ENCODE results near the gene BDP1.
"Not testable (repeated sequence)": the region's sequence is repeated elsewhere in the genome, so short reads cannot be mapped to it uniquely, and the experiment has no call there.

The BDP1 gene

DNA sequence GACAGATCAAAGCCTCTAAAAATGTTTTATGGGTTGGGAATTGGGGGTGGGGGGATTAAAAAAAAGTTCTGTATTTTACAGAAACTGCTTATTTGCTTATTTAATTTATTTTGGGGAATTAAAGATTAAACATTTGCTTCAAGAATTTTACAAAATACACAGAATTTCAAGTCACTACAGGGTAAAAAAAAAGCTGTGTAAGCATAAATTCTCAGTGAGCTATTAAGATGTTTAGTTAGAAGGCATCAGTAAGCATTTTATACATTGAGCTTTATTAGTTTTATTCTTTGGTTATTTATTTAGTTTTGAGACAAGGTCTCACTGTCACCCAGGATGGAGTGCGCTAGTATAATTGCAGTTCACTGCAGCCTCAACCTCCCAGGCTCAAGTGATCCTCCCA is 5.2 kb downstream of the BDP1 start:
- DNase-seq (ENCODE audit: low read depth) = no peak

- no peak for DNase-seq (ENCODE audit: low read depth)
Observed at GRCh38 chr5:71461360-71461759, 5.9 kb downstream of the BDP1 start.

DNA sequence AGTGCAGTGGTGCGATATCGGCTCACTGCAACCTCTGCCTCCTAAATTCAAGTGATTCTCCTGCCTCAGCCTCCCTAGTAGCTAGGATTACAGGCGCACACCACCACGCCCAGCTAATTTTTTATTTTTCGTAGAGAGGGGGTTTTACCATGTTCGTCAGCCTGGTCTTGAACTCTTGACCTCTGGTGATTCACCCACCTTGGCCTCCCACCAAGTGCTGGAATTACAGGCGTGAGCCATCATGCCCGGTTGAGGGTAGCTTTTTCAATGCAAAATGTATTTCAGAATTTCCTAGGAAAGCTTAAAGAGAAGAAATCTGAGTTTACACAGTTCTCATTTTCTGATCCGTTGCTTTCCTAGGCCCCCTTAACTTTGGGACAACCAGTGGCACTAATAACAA is 15.7 kb downstream of the BDP1 start:
- DNase-seq (ENCODE audit: low read depth) = peak; percentile 34

DNA sequence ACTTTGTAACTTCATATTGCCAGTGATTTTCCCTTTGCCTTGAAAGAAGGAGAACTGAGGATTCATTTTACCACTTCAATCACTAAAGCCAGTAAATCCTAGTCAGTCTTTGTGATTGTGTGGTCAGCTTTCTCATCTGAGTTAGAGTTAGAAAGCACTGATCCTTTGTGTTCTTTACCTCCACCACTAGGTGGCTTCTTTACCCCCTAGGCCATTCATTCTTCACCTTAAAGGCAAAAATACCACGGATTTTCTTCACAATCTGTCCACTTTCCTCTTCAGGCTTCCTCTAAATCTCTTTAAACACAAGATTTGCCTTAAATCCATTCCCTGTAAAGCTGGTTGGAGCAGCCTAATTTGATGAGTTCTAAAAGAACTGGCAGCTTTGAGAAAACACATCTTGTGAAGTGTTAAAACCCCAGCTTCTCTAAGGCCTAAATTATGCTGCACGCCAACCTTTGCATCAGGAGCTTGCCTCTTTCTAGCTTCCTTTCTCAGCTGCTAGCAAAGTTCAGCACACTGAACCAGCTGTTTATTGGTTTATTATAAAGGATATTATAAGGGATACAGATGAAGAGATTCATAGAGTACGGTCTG is 20.4 kb downstream of the BDP1 start:
- no peak for DNase-seq (ENCODE audit: low read depth)

- DNase-seq (ENCODE audit: low read depth) = peak; percentile 15
Observed at GRCh38 chr5:71481441-71481840, 26.0 kb downstream of the BDP1 start.

- DNase-seq (ENCODE audit: low read depth) = peak; percentile 67
Observed at GRCh38 chr5:71482132-71482531, 26.7 kb downstream of the BDP1 start.

DNA sequence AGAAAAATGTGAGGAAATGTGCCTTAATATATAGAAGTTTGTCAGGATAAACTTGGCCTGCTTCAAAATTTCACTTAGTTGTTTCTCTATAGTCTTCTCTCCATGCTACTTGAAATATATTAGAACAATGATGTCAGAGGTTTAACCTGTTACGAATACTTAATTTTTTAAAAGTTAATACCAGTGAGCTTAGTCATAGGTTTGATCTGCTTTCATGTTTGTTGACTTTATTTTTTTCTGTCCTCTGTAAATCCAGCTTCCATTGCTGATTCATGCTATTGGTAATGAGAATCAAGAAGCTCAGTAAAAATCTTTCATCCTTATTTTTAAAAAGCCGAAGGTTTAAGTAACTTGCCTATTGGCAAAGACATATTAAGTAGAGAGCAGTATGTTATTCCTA is 27.9 kb downstream of the BDP1 start:
- peak; percentile 69 for DNase-seq (ENCODE audit: low read depth)

DNA sequence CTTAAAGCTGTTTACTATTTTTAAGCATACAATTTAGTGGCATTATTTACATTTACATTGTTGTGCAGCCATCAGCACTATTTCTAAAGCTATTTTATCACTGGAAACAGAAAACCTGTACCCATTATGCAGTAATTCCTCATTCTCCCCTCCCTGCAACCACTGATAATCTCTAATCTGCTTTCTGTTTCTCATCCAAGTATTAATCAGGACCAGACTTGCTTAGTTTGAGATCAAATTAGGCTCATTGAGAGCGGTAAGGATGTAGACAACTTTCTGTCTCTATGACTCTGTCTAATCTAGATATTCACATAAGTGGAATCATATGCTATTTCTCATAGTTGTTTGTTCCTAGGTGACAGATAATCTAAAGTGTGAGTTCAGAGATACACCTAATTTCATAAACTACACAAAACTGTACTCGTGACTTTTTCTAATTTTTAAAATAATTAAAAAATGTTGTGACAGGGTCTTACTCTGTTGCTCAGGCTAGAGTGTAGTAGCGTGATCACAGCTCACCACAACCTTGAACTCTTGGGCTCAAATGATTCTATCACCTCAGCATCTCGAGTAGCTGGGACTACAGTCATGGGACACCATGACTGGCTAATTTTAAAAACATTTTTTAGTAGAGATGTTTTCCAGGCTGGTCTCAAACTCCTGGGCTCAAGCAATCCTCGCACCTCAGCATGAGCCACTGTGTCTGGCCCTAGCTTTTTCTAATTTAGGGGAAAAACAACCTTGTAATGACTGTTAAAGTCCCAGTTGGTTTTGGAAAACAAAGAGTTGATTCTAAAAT is 37.6 kb downstream of the BDP1 start:
- DNase-seq (ENCODE audit: low read depth) = no peak

DNA sequence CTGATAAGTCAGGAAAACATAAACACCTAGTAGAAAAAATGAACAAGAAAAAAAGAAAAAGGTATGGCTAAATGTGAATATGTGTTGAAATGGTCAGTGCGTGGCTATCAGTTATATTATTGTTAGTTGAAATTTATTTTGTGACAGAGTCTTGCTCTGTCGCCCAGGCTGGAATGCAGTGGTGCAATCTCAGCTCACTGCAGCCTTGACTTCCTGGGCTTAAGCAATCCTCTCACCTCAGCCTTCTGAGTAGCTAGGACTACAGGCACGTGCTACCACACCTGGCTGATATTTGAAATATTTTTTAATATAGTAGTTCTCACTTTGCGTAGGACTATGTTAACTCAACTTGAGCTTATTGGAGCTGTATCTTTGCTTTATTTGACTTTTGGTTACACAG is 38.8 kb downstream of the BDP1 start:
- DNase-seq (ENCODE audit: low read depth) = not testable (repeated sequence)

GRCh38 chr5:71498756-71499155 is 43.3 kb downstream of the BDP1 start:
- not testable (repeated sequence) for DNase-seq (ENCODE audit: low read depth)

DNA sequence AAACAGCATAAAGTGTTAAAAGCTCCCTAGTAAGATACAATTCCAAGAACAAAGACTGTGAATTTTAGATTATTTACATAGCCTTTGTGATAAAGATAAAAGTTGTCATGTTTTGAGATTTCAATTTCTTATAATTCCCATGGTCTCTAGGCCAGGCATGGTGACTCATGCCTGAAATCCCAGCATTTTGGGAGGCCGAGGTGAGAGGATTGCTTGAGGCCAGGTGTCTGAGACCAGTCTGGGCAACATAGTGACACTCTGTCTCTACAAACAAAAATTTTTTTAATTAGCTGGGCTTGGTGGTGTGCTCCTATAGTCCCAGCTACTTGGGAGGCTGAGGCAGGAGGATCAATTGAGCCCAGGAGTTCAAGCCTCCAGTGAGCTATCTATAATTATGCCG is 48.1 kb downstream of the BDP1 start:
- no peak for DNase-seq (ENCODE audit: low read depth)

DNA sequence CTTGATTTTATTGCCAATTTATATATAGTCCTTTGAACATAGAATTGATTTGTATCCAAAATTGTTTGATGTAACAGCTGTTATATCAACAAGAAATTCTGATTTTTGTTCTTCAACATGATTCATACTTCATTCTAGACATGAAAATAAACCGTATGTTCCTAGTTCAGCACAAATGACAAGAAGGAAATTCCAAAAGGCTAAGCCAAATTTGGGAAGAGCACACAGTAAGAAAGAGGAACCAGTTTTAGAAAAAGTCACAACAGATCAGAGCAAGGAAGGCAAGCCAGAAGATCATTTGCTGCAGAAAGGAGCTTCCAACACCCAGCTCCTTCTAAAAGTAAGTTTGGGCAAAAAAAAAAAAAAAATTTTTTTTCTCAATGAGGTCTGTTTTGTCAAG is 66.7 kb downstream of the BDP1 start:
- DNase-seq (ENCODE audit: low read depth) = no peak

DNA sequence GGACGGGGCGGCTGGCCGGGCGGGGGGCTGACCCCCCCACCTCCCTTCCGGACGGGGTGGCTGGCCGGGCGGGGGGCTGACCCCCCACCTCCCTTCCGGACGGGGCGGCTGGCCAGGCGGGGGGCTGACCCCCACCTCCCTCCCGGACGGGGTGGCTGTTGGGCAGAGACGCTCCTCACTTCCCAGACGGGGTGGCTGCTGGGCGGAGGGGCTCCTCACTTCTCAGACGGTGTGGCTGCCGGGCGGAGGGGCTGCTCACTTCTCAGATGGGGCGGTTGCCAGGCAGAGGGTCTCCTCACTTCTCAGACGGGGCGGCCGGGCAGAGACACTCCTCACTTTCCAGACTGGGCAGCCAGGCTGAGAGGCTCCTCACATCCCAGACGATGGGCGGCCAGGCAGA is 70.2 kb downstream of the BDP1 start:
- not testable (repeated sequence) for DNase-seq (ENCODE audit: low read depth)

GRCh38 chr5:71528206-71528605 is 72.8 kb downstream of the BDP1 start:
- DNase-seq (ENCODE audit: low read depth) = peak; percentile 1

DNA sequence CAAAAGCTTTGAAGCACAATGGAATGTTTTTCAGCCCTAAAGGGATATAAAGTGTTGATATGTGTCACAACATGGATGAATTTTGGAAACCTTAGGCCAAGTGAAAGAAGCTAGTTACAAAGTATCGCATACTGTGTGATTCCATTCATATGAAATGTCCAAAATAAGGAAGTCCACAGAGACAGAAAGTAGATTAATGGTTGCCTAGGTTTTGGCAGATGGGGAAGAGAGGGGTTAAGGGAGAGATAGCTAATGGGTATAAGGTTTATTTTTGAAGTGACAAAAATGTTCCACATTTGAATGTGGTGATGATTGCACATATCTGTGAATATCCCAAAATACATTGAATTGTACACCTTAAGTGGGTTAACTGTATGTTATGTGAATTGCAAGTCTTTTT is 74.2 kb downstream of the BDP1 start:
- DNase-seq (ENCODE audit: low read depth) = no peak

DNA sequence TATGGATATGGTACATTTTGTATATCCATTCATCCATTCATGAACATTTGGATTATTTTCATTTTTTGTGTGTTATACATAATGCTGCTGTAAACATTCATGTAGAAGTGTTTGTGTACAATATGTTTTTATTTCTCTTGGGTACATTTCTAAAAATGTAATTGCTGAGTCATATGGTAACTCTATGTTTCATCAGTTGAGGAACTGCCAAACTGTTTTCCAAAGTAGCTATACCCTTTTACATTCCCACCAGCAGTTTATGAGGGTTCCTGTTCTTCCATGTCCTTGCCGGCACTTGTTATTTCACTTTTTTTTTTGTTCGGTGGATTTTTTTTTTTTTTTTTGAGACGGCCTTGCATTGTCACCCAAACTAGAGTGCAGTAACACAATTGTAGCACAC is 77.7 kb downstream of the BDP1 start:
- DNase-seq (ENCODE audit: low read depth) = peak; percentile 73

- DNase-seq (ENCODE audit: low read depth) = peak; percentile 39
Observed at GRCh38 chr5:71533615-71534014, 78.2 kb downstream of the BDP1 start.

DNA sequence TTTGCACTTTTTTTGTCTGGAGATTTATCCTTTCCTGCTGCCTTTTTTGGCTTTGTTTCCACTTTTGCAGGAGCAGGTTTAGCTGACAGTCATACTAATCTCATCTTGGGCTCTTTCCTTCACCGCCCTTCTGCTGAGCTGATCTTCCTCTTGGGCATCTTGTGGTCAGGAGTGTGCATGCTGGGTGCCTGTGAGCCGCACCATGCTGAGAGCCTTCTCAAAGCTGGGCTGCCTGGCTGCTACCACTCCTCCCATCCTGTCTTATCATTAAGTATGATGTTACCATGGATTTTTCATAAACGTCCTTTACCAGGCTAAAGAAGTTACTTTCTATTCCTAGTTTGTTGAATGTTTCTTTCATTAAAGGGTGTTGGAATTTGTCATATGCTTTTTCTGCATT is 82.2 kb downstream of the BDP1 start:
- no peak for DNase-seq (ENCODE audit: low read depth)

DNA sequence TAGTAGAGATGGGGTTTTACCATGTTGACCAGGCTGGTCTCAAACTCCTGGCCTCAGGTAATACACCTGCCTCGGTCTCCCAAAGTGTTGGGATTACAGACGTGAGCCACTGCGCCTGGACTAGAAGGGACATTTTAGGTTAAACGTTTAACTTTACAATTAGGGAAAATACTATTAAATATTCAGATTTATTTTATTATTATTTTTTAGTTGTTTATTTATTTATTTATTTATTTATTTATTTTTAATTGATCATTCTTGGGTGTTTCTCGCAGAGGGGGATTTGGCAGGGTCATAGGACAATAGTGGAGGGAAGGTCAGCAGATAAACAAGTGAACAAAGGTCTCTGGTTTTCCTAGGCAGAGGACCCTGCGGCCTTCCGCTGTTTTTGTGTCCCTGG is 95.4 kb downstream of the BDP1 start:
- not testable (repeated sequence) for DNase-seq (ENCODE audit: low read depth)

DNA sequence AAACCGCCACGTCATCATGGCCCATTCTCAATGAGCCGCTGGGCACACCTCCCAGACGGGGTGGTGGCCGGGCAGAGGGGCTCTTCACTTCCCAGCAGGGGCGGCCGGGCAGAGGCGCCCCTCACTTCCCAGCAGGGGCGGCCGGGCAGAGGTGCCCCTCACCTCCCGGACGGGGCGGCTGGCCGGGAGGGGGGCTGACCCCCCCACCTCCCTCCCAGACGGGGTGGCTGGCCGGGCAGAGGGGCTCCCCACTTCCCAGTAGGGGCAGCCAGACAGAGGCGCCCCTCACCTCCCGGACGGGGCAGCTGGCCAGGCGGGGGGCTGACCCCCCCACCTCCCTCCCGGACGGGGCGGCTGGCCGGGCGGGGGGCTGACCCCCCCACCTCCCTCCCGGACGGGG is 96.1 kb downstream of the BDP1 start:
- not testable (repeated sequence) for DNase-seq (ENCODE audit: low read depth)

GRCh38 chr5:71552026-71552749 is 96.7 kb downstream of the BDP1 start:
- not testable (repeated sequence) for DNase-seq (ENCODE audit: low read depth)

DNA sequence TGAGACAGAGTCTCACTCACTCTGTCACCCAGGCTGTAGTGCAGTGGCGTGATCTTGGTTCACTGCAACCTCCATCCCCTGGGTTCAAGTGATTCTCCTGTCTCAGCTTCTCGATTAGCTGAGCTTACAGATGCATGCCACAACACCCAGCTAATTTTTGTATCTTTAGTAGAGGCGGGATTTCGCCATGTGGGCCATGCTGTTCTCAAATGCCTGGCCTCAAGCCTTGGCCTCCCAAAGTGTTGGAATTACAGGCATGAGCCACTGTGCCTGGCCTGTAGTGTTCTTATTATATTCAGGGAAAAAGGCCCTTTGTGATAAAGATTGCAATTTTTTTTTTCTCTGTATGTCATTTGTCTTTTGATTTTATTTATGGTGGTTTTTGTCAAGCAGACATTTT is 107.7 kb downstream of the BDP1 start:
- DNase-seq (ENCODE audit: low read depth) = no peak

DNA sequence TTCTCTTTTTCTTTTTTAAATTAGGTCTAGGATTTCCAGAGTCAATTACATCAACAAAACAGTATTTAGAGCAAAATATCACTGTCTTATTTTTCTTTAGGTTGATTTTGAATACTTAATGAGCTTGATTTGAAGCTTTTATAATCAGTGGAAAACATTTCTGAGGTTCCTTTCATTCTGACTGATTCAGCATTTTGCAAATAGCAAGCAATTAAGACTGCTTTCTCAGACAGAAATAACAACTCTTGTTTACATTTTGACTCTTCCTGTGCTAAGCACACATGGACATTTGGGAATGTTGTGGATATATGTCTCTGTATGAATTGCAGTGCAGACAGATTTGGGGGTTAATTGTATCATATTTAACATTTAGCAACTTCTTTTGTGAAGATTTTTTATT is 109.4 kb downstream of the BDP1 start:
- DNase-seq (ENCODE audit: low read depth) = no peak

Data from fibroblast of gingiva (primary cell).